Epithelial cell of esophagus (primary cell): ENCODE measurements around the gene MUC5AC.
"Not testable (repeated sequence)": the region's sequence is repeated elsewhere in the genome, so short reads cannot be mapped to it uniquely, and the experiment has no call there.

Experiments used
- DNase-seq: peaks from one replicate; pipeline ENCODE4 v3.0.0; 2010; ENCODE audit warnings: low read depth
- H3K4me3 ChIP-seq: 2 replicates; pipeline ENCODE4 v1.5.1; 2011; ENCODE audit warnings: mild to moderate bottlenecking, low read length, control low read depth
- CTCF ChIP-seq: IDR thresholded peaks from 2 replicates; pipeline ENCODE4 v1.5.1; 2011; ENCODE audit warnings: low read depth, mild to moderate bottlenecking, low read length, control low read depth, inconsistent platforms; ENCODE audit not compliant: insufficient read depth; ENCODE audit errors: missing control alignments

The MUC5AC gene

GRCh38 chr11:1181420-1181819 lies 23.7 kb downstream of the MUC5AC start:
- no peak for TF ChIP-seq CTCF
- no peak overlapping the region for H3K4me3 ChIP-seq
- DNase-seq: no peak

- H3K4me3 ChIP-seq: no peak overlapping the region
- DNase-seq: no peak
- no peak for TF ChIP-seq CTCF
These were observed 24.2 kb downstream of the MUC5AC start for GRCh38 chr11:1181853-1182535.

GRCh38 chr11:1184139-1184538 lies 26.4 kb downstream of the MUC5AC start:
- not testable (repeated sequence) for DNase-seq, H3K4me3 ChIP-seq

- DNase-seq: not testable (repeated sequence)
These were observed 30.8 kb downstream of the MUC5AC start for GRCh38 chr11:1188451-1189130.

GRCh38 chr11:1189816-1190215 lies 32.1 kb downstream of the MUC5AC start:
- not testable (repeated sequence) for DNase-seq, H3K4me3 ChIP-seq

More at GRCh38 chr11:1188451-1189130, 30.8 kb downstream of the MUC5AC start:
- H3K4me3 ChIP-seq: not testable (repeated sequence)

GRCh38 chr11:1191786-1192470 lies 34.2 kb downstream of the MUC5AC start:
- not testable (repeated sequence) for DNase-seq, H3K4me3 ChIP-seq

GRCh38 chr11:1192741-1193325 lies 35.1 kb downstream of the MUC5AC start:
- no peak for TF ChIP-seq CTCF
- no peak overlapping the region for H3K4me3 ChIP-seq
- no peak for DNase-seq

GRCh38 chr11:1193326-1194230 lies 35.8 kb downstream of the MUC5AC start:
- no peak for DNase-seq
- no peak overlapping the region for H3K4me3 ChIP-seq
- TF ChIP-seq CTCF: no peak
